K562 (cell line): ENCODE data around the gene GTF2A1L. TPM values are rescaled to one million over a fixed set of nuclear protein-coding genes. Genes with fewer than 3 reads are reported as not detected.

Source experiments
- CHAMP1 ChIP-seq: fragments of 450-650 bp; IDR thresholded peaks from 2 replicates; pipeline ENCODE4 v1.6.1; 2016; ENCODE audit warnings: mild to moderate bottlenecking
- E2F3 ChIP-seq: fragments of 250-450 bp; sonication (Bioruptor Pico); IDR thresholded peaks from 2 replicates; pipeline ENCODE4 v1.4.0; 2020; ENCODE audit warnings: mild to moderate bottlenecking
- MTA1 ChIP-seq: fragments of 450-650 bp; IDR thresholded peaks from 2 replicates; pipeline ENCODE4 v1.6.1; 2017; ENCODE audit warnings: borderline replicate concordance
- POLR2G ChIP-seq: fragments of 200-400 bp; formaldehyde crosslinking; IDR thresholded peaks from 2 replicates; pipeline ENCODE4 v1.6.1; 2017; ENCODE audit warnings: low read depth, mild to moderate bottlenecking, antibody characterized with exemption, low read length, moderate library complexity
- ZNF518B ChIP-seq: fragments of 250-450 bp; sonication (Bioruptor Pico); IDR thresholded peaks from 2 replicates; pipeline ENCODE4 v1.5.0; 2021; ENCODE audit warnings: mild to moderate bottlenecking, moderate library complexity
- polyA plus RNA-seq, 8 experiments: library from polyadenylated mRNA; depleted of rRNA in 4 of 8; stranded (reverse) in 5 of 8; unstranded in 3 of 8; fragments of >200 nt; fragmentation: Nextera tagmentation in 2 of 8; fragmentation: Illumina TruSeq in 1 of 8; extraction: Ambion mirVana in 2 of 8; extraction: Trizol in 1 of 8; gene quantifications; 2 replicates each; pipeline versions ENCODE4 v1.2.1 to v1.2.3, GENCODE V29; 2011 to 2014; ENCODE audit warnings: inconsistent platforms in 1 of 8, missing spikeins in 1 of 8
- total RNA-seq, 7 experiments: library from RNA; depleted of rRNA in 6 of 7; stranded (reverse); fragments of >200 nt in 6 of 7; fragmentation: Illumina TruSeq in 2 of 7; extraction: Trizol in 2 of 7; gene quantifications; 2 replicates each; pipeline versions ENCODE4 v1.2.1 to v1.2.3, GENCODE V29; 2011 to 2021; ENCODE audit warnings: low replicate concordance in 1 of 7

GTF2A1L gene
- total and polyA plus RNA-seq, 9 of the 15 experiments (the other 6 are each of a cell fraction or from before 2014, with no cell fraction given): 0.05 to 0.35 (median 0.12) TPM; not detected in 5

- TF ChIP-seq ZNF518B: no peak
- TF ChIP-seq MTA1: no peak
- TF ChIP-seq POLR2G: no peak
- no peak for TF ChIP-seq E2F3 (CRISPR knock-in tag)
- TF ChIP-seq CHAMP1: no peak
These were observed 15.5 kb downstream of the GTF2A1L start (continued) for GRCh38 chr2:48633143-48633542.
